Neural progenitor cell (in vitro differentiated cells): ENCODE results near the gene SMG7. TPM values are rescaled to one million over a fixed set of nuclear protein-coding genes. Genes with fewer than 3 reads are reported as not detected.

Experiments used
- DNase-seq: peaks from one replicate; pipeline ENCODE4 v3.0.0-alpha.2; 2016; ENCODE audit warnings: low spot score
- H2AFZ ChIP-seq: fragments of 200-600 bp; sonication (generic); replicated peaks from 2 replicates; pipeline ENCODE4 v1.6.1; 2016; ENCODE audit warnings: antibody characterized with exemption
- H3F3A ChIP-seq: fragments of 200-600 bp; sonication (generic); 2 replicates; pipeline ENCODE4 v1.6.1; 2016; ENCODE audit warnings: antibody characterized with exemption, low read depth
- H3K27ac ChIP-seq: fragments of 200-600 bp; sonication (generic); 2 replicates; pipeline ENCODE4 v1.5.1; 2016; ENCODE audit warnings: mild to moderate bottlenecking
- H3K27me3 ChIP-seq: fragments of 200-600 bp; sonication (generic); 2 replicates; pipeline ENCODE4 v1.6.1; 2016; ENCODE audit warnings: mild to moderate bottlenecking, moderate library complexity
- H3K36me3 ChIP-seq: fragments of 200-600 bp; sonication (generic); 2 replicates; pipeline ENCODE4 v1.5.1; 2016
- H3K4me1 ChIP-seq: fragments of 200-600 bp; sonication (generic); 2 replicates; pipeline ENCODE4 v1.6.1; 2016; ENCODE audit warnings: mixed run types
- H3K4me2 ChIP-seq: fragments of 200-600 bp; sonication (generic); 2 replicates; pipeline ENCODE4 v1.6.1; 2016
- H3K4me3 ChIP-seq: fragments of 200-600 bp; sonication (generic); 2 replicates; pipeline ENCODE4 v1.5.1; 2016
- H3K79me2 ChIP-seq: fragments of 200-600 bp; sonication (generic); 2 replicates; pipeline ENCODE4 v1.6.1; 2016; ENCODE audit warnings: low read depth
- H3K9ac ChIP-seq: fragments of 200-600 bp; sonication (generic); 2 replicates; pipeline ENCODE4 v1.6.1; 2016
- H3K9me3 ChIP-seq: fragments of 200-600 bp; sonication (generic); 2 replicates; pipeline ENCODE4 v1.5.1; 2016; ENCODE audit warnings: low read depth
- H4K20me1 ChIP-seq: fragments of 200-600 bp; sonication (generic); 2 replicates; pipeline ENCODE4 v1.6.1; 2016; ENCODE audit warnings: low read depth
- H3K27ac Mint-ChIP-seq: 3 replicates; pipeline ENCODE4 v1.8.0; 2021; ENCODE audit warnings: mixed read lengths
- H3K27me3 Mint-ChIP-seq: 2 replicates; pipeline ENCODE4 v1.8.0; 2022; ENCODE audit warnings: low read depth, mild to moderate bottlenecking, inconsistent platforms, moderate library complexity, mixed read lengths; ENCODE audit not compliant: insufficient read depth
- H3K36me3 Mint-ChIP-seq: 3 replicates; pipeline ENCODE4 v1.8.0; 2021; ENCODE audit warnings: mixed read lengths
- H3K4me1 Mint-ChIP-seq: 3 replicates; pipeline ENCODE4 v1.8.0; 2021; ENCODE audit warnings: mixed read lengths
- H3K4me3 Mint-ChIP-seq: 3 replicates; pipeline ENCODE4 v1.8.0; 2021; ENCODE audit warnings: mild to moderate bottlenecking, moderate library complexity, mixed read lengths
- H3K9me3 Mint-ChIP-seq: 3 replicates; pipeline ENCODE4 v1.8.0; 2020; ENCODE audit warnings: mixed read lengths
- CTCF ChIP-seq: fragments of 200-600 bp; sonication (generic); IDR thresholded peaks from 2 replicates; pipeline ENCODE4 v1.5.1; 2017; ENCODE audit warnings: antibody characterized with exemption, mild to moderate bottlenecking
- EZH2 ChIP-seq: fragments of 200-600 bp; sonication (generic); IDR thresholded peaks from 2 replicates; pipeline ENCODE4 v1.6.1; 2017; ENCODE audit warnings: antibody characterized with exemption, mild to moderate bottlenecking, moderate library complexity
- EZH2phosphoT487 ChIP-seq: fragments of 200-600 bp; sonication (generic); IDR thresholded peaks from 2 replicates; pipeline ENCODE4 v1.6.1; 2017; ENCODE audit warnings: antibody characterized with exemption
- total RNA-seq: library from RNA; depleted of rRNA; stranded (reverse); fragments of >200 nt; gene quantifications from 2 replicates; pipeline ENCODE4 v1.2.3, GENCODE V29; 2015; ENCODE audit warnings: low replicate concordance

Gene SMG7
- total RNA-seq, 1 donor from 2014 or later = 33.5 TPM

GRCh38 chr1:183443466-183443865 lies 28.8 kb upstream of the SMG7 start:
- H3K9ac ChIP-seq = no peak overlapping the region

GRCh38 chr1:183444243-183444642 lies 28.1 kb upstream of the SMG7 start:
- no peak overlapping the region for H3K4me3 Mint-ChIP-seq
- Histone ChIP-seq H3K4me3 (no peak overlapping the region), H3K36me3 (no peaks in the 10 kb centered on the region), H3F3A (no peaks in the 10 kb centered on the region), H4K20me1 (no peaks in the 10 kb centered on the region), H3K79me2 (no peaks in the 10 kb centered on the region), H2AFZ (no peak overlapping the region), H3K9me3 (no peaks in the 10 kb centered on the region), H3K4me2 (no peak overlapping the region), H3K27ac (no peak overlapping the region), H3K27me3 (no peaks in the 10 kb centered on the region), H3K9ac (no peak overlapping the region), H3K4me1 (no peaks in the 10 kb centered on the region)
- no peaks in the 10 kb centered on the region for H3K9me3 Mint-ChIP-seq
- DNase-seq = peak; percentile 30
- H3K27ac Mint-ChIP-seq = no peak overlapping the region
- peaks cover 12% of the 10 kb centered on the region for H3K4me1 Mint-ChIP-seq
- no peaks in the 10 kb centered on the region for H3K36me3 Mint-ChIP-seq
- peaks cover 5% of the 10 kb centered on the region for H3K27me3 Mint-ChIP-seq
- TF ChIP-seq EZH2 (no peak), EZH2phosphoT487 (no peak), CTCF (no peak)

More at GRCh38 chr1:183443466-183443865, 28.8 kb upstream of the SMG7 start:
- H3K4me1 Mint-ChIP-seq = peaks cover 12% of the 10 kb centered on the region
- no peak overlapping the region for H3K4me3 ChIP-seq
- no peaks in the 10 kb centered on the region for H3K9me3 Mint-ChIP-seq
- no peak overlapping the region for H3K27ac Mint-ChIP-seq
- no peaks in the 10 kb centered on the region for H3K36me3 ChIP-seq
- no peaks in the 10 kb centered on the region for H3K4me1 ChIP-seq
- H3K36me3 Mint-ChIP-seq = no peaks in the 10 kb centered on the region
- H3K79me2 ChIP-seq = no peaks in the 10 kb centered on the region
- no peaks in the 10 kb centered on the region for H4K20me1 ChIP-seq
- H3K4me2 ChIP-seq = no peak overlapping the region
- no peaks in the 10 kb centered on the region for H3K27me3 ChIP-seq
- TF ChIP-seq EZH2phosphoT487 = no peak
- TF ChIP-seq CTCF = no peak
- no peak for TF ChIP-seq EZH2
- DNase-seq = no peak
- H3F3A ChIP-seq = no peaks in the 10 kb centered on the region
- no peak overlapping the region for H2AFZ ChIP-seq
- H3K27me3 Mint-ChIP-seq = peaks cover 5% of the 10 kb centered on the region
- H3K9me3 ChIP-seq = no peaks in the 10 kb centered on the region
- H3K4me3 Mint-ChIP-seq = no peak overlapping the region
- H3K27ac ChIP-seq = no peak overlapping the region

- no peak overlapping the region for H3K4me2 ChIP-seq
- H3K4me1 ChIP-seq = no peaks in the 10 kb centered on the region
- Mint-ChIP-seq H3K36me3 (no peaks in the 10 kb centered on the region), H3K4me3 (no peak overlapping the region), H3K27ac (no peak overlapping the region), H3K9me3 (no peaks in the 10 kb centered on the region), H3K4me1 (peaks cover under 1% of the 10 kb centered on the region), H3K27me3 (peaks cover 5% of the 10 kb centered on the region)
- no peaks in the 10 kb centered on the region for H3K36me3 ChIP-seq
- no peak overlapping the region for H2AFZ ChIP-seq
- no peak overlapping the region for H3K4me3 ChIP-seq
- TF ChIP-seq EZH2 (no peak), EZH2phosphoT487 (no peak), CTCF (no peak)
- H4K20me1 ChIP-seq = no peaks in the 10 kb centered on the region
- H3K27ac ChIP-seq = no peak overlapping the region
- no peaks in the 10 kb centered on the region for H3K9me3 ChIP-seq
- no peak overlapping the region for H3K9ac ChIP-seq
- no peak for DNase-seq
- H3F3A ChIP-seq = no peaks in the 10 kb centered on the region
- no peaks in the 10 kb centered on the region for H3K79me2 ChIP-seq
- no peaks in the 10 kb centered on the region for H3K27me3 ChIP-seq
Measured at GRCh38 chr1:183449223-183449770, 23.0 kb upstream of the SMG7 start.
